Measurements from ENCODE around the gene GNPTAB. TPM values are rescaled to one million over a fixed set of nuclear protein-coding genes. Genes with fewer than 3 reads are reported as not detected.

Gene GNPTAB
- total and polyA plus RNA-seq, 2 of the 8 experiments (the other 6 are each of a cell fraction or from before 2014, with no cell fraction given): 21.5 to 51.3 TPM

- TF ChIP-seq CTBP2 (IDR thresholded peaks at IDR 0.05; ENCODE audit: borderline replicate concordance, insufficient read depth, insufficient read length, low read length) (no peak), SAP30 (IDR thresholded peaks at IDR 0.05; ENCODE audit: insufficient read depth, insufficient replicate concordance, low read length) (no peak), TEAD4 (IDR thresholded peaks at IDR 0.05; ENCODE audit: low read depth, low read length) (no peak), ATF2 (IDR thresholded peaks at IDR 0.05; ENCODE audit: low read length) (no peak), CHD2 (IDR thresholded peaks at IDR 0.05; ENCODE audit: low read length) (no peak), NRF1 (IDR thresholded peaks at IDR 0.05; ENCODE audit: low read depth, low read length) (no peak), CHD7 (IDR thresholded peaks at IDR 0.05; ENCODE audit: insufficient replicate concordance, low read length) (no peak), SP2 (IDR thresholded peaks at IDR 0.05; ENCODE audit: low read length) (no peak), SP1 (IDR thresholded peaks at IDR 0.05; ENCODE audit: low read depth, low read length) (no peak), SUZ12 (IDR thresholded peaks at IDR 0.05; ENCODE audit: low read length) (no peak)
Measured at GRCh38 chr12:101823891-101824290, 6.9 kb downstream of the GNPTAB start (continued).
